HG02885 (cell line): ENCODE measurements around the gene RAB1B.
"Not testable (repeated sequence)": the region's sequence is repeated elsewhere in the genome, so short reads cannot be mapped to it uniquely, and the experiment has no call there.

Experiments used
- ATAC-seq: cut with Tn5 transposase; IDR thresholded peaks from one replicate; pipeline ENCODE4 v1.9.1; 2021; ENCODE audit warnings: mild to moderate bottlenecking; ENCODE audit not compliant: unreplicated experiment, poor library complexity

RAB1B gene

GRCh38 chr11:66293777-66294625, 25.6 kb downstream of the RAB1B start:
- ATAC-seq, result no peak

- ATAC-seq, result no peak
Observed at GRCh38 chr11:66294626-66295620, 26.5 kb downstream of the RAB1B start.

GRCh38 chr11:66297610-66298009, 29.2 kb downstream of the RAB1B start:
- ATAC-seq, result no peak

GRCh38 chr11:66299186-66299585, 30.7 kb downstream of the RAB1B start:
- no peak for ATAC-seq

- no peak for ATAC-seq
Observed at GRCh38 chr11:66302656-66303055, 34.2 kb downstream of the RAB1B start.

- no peak for ATAC-seq
Observed at GRCh38 chr11:66309475-66309874, 41.0 kb downstream of the RAB1B start.

GRCh38 chr11:66310324-66310723, 41.9 kb downstream of the RAB1B start:
- no peak for ATAC-seq

- ATAC-seq, result not testable (repeated sequence)
Observed at GRCh38 chr11:66310803-66311440, 42.5 kb downstream of the RAB1B start.

- ATAC-seq, result no peak
Observed at GRCh38 chr11:66311470-66311964, 43.1 kb downstream of the RAB1B start.

GRCh38 chr11:66311965-66312548, 43.6 kb downstream of the RAB1B start:
- peak; percentile 76 for ATAC-seq

- peak; percentile 70 for ATAC-seq
Observed at GRCh38 chr11:66312549-66313320, 44.3 kb downstream of the RAB1B start.

GRCh38 chr11:66313321-66314185, 45.1 kb downstream of the RAB1B start:
- ATAC-seq, result no peak

- ATAC-seq, result no peak
Observed at GRCh38 chr11:66314186-66314501, 45.7 kb downstream of the RAB1B start.

GRCh38 chr11:66314561-66315497, 46.4 kb downstream of the RAB1B start:
- ATAC-seq, result no peak

GRCh38 chr11:66315498-66315885, 47.1 kb downstream of the RAB1B start:
- no peak for ATAC-seq

GRCh38 chr11:66315921-66316811, 47.7 kb downstream of the RAB1B start:
- ATAC-seq, result no peak
